HEK293 (cell line): Measurements from ENCODE around the gene KLRG1.
A peak's percentile ranks its signal among the peaks of the same experiment; 100 is the strongest.

Source experiments
- CTCF ChIA-PET: fragments of 350-600 bp; formaldehyde crosslinking; extraction: SDS; loops from one replicate; lab custom pipeline; 2021; ENCODE audit warnings: antibody characterized with exemption; lab: Yijun Ruan, JAX
- POLR2A ChIA-PET: fragments of 300-600 bp; formaldehyde crosslinking; extraction: SDS; loops from one replicate; lab custom pipeline; 2020; ENCODE audit warnings: antibody characterized with exemption, inconsistent platforms; lab: Yijun Ruan, JAX
- H3K27ac ChIP-seq: fragments of 200-500 bp; sonication (Bioruptor generic); 2 replicates; pipeline ENCODE4 v1.5.1; 2014; ENCODE audit warnings: low read depth, low read length, control low read depth, inconsistent platforms; ENCODE audit errors: extremely low read depth
- H3K36me3 ChIP-seq, 2 experiments: fragments of 200-500 bp in 1 of 2; sonication (Bioruptor generic) in 1 of 2; 1 replicate in 1 of 2; 2 replicates in 1 of 2; pipeline ENCODE4 v1.5.1; 2014 to 2017; ENCODE audit warnings: inconsistent platforms in 2 of 2, low read length in 2 of 2; ENCODE audit not compliant: control insufficient read depth in 2 of 2, insufficient read depth in 1 of 2
- H3K4me1 ChIP-seq: fragments of 200-500 bp; sonication (Bioruptor generic); 2 replicates; pipeline ENCODE4 v1.5.1; 2014; ENCODE audit warnings: mild to moderate bottlenecking, low read length, inconsistent platforms; ENCODE audit not compliant: control insufficient read depth, insufficient read depth
- H3K4me3 ChIP-seq: 2 replicates; pipeline ENCODE4 v1.5.1; 2011; ENCODE audit warnings: low read depth, mild to moderate bottlenecking, control low read depth, low read length, moderate library complexity
- H3K9me3 ChIP-seq: fragments of 200-500 bp; sonication (Bioruptor generic); 2 replicates; pipeline ENCODE4 v1.5.1; 2014; ENCODE audit warnings: low read depth, low read length, inconsistent platforms; ENCODE audit not compliant: control insufficient read depth, insufficient read depth
- PRDM4 ChIP-seq: fragments of 450-650 bp; formaldehyde crosslinking; IDR thresholded peaks from 2 replicates; pipeline ENCODE4 v1.5.1; 2017; ENCODE audit warnings: missing biosample characterization, missing genetic modification characterization
- SETDB1 ChIP-seq: IDR thresholded peaks from one replicate; pipeline ENCODE4 v1.6.1; 2017; ENCODE audit warnings: mild to moderate bottlenecking, low read length, moderate library complexity, mixed read lengths; ENCODE audit not compliant: insufficient read length
- ZBTB7A ChIP-seq: fragments of 450-650 bp; formaldehyde crosslinking; IDR thresholded peaks from 2 replicates; pipeline ENCODE4 v1.5.1; 2016; ENCODE audit warnings: low read depth, missing biosample characterization, missing genetic modification characterization
- ZFP37 ChIP-seq: fragments of 450-650 bp; formaldehyde crosslinking; IDR thresholded peaks from 2 replicates; pipeline ENCODE4 v1.5.1; 2016; ENCODE audit warnings: missing biosample characterization, missing genetic modification characterization
- ZNF132 ChIP-seq: fragments of 450-650 bp; formaldehyde crosslinking; IDR thresholded peaks from 2 replicates; pipeline ENCODE4 v1.5.1; 2017; ENCODE audit warnings: missing biosample characterization, missing genetic modification characterization, borderline replicate concordance
- ZNF214 ChIP-seq: fragments of 450-650 bp; formaldehyde crosslinking; IDR thresholded peaks from 2 replicates; pipeline ENCODE4 v1.5.1; 2017; ENCODE audit warnings: missing biosample characterization, mild to moderate bottlenecking, missing genetic modification characterization, borderline replicate concordance
- ZNF223 ChIP-seq: fragments of 450-650 bp; formaldehyde crosslinking; IDR thresholded peaks from 2 replicates; pipeline ENCODE4 v1.5.1; 2016; ENCODE audit warnings: missing biosample characterization, missing genetic modification characterization
- ZNF26 ChIP-seq: fragments of 450-650 bp; formaldehyde crosslinking; IDR thresholded peaks from 2 replicates; pipeline ENCODE4 v1.5.1; 2016; ENCODE audit warnings: missing biosample characterization, missing genetic modification characterization
- ZNF324 ChIP-seq: fragments of 450-650 bp; formaldehyde crosslinking; IDR thresholded peaks from 2 replicates; pipeline ENCODE4 v1.5.1; 2016; ENCODE audit warnings: missing biosample characterization, missing genetic modification characterization
- ZNF404 ChIP-seq: fragments of 450-650 bp; formaldehyde crosslinking; IDR thresholded peaks from 2 replicates; pipeline ENCODE4 v1.5.1; 2017; ENCODE audit warnings: missing biosample characterization, missing genetic modification characterization
- ZNF423 ChIP-seq: fragments of 450-650 bp; formaldehyde crosslinking; IDR thresholded peaks from 2 replicates; pipeline ENCODE4 v1.5.1; 2016; ENCODE audit warnings: missing biosample characterization, missing genetic modification characterization
- ZNF426 ChIP-seq: fragments of 450-650 bp; formaldehyde crosslinking; IDR thresholded peaks from 2 replicates; pipeline ENCODE4 v1.5.1; 2017; ENCODE audit warnings: missing biosample characterization, missing genetic modification characterization, mild to moderate bottlenecking, inconsistent platforms, moderate library complexity
- ZNF549 ChIP-seq: fragments of 450-650 bp; IDR thresholded peaks from 2 replicates; pipeline ENCODE4 v1.5.1; 2018; ENCODE audit warnings: missing biosample characterization, missing genetic modification characterization, mild to moderate bottlenecking, inconsistent platforms, moderate library complexity
- ZNF571 ChIP-seq: fragments of 450-650 bp; formaldehyde crosslinking; IDR thresholded peaks from 2 replicates; pipeline ENCODE4 v1.5.0; 2017; ENCODE audit warnings: missing biosample characterization, missing genetic modification characterization
- ZNF623 ChIP-seq: fragments of 450-650 bp; formaldehyde crosslinking; IDR thresholded peaks from 2 replicates; pipeline ENCODE4 v1.5.1; 2016; ENCODE audit warnings: missing biosample characterization, missing genetic modification characterization
- ZNF654 ChIP-seq: fragments of 450-650 bp; formaldehyde crosslinking; IDR thresholded peaks from 2 replicates; pipeline ENCODE4 v1.5.1; 2016; ENCODE audit warnings: low read depth, missing biosample characterization, missing genetic modification characterization
- ZNF701 ChIP-seq: fragments of 450-650 bp; formaldehyde crosslinking; IDR thresholded peaks from 2 replicates; pipeline ENCODE4 v1.5.1; 2016; ENCODE audit warnings: missing biosample characterization, missing genetic modification characterization
- ZNF747 ChIP-seq: fragments of 450-650 bp; formaldehyde crosslinking; IDR thresholded peaks from 2 replicates; pipeline ENCODE4 v1.5.1; 2016; ENCODE audit warnings: missing biosample characterization, missing genetic modification characterization
- ZNF837 ChIP-seq: fragments of 450-650 bp; formaldehyde crosslinking; IDR thresholded peaks from 2 replicates; pipeline ENCODE4 v1.5.1; 2016; ENCODE audit warnings: missing biosample characterization, missing genetic modification characterization
- ZSCAN23 ChIP-seq: fragments of 450-650 bp; formaldehyde crosslinking; IDR thresholded peaks from 2 replicates; pipeline ENCODE4 v1.5.1; 2016; ENCODE audit warnings: missing biosample characterization, missing genetic modification characterization
- TF ChIP-seq, protein P1 (sequence below): fragments of 450-650 bp; IDR thresholded peaks from 2 replicates; pipeline ENCODE4 v1.5.1; 2018; ENCODE audit warnings: missing biosample characterization, missing genetic modification characterization
- TF ChIP-seq, protein P2 (sequence below): sonication (generic); formaldehyde crosslinking; IDR thresholded peaks from 2 replicates; pipeline ENCODE4 v1.8.1; 2022; ENCODE audit warnings: mild to moderate bottlenecking, moderate library complexity, missing genetic modification reagents
- TF ChIP-seq, protein P3 (sequence below): fragments of 450-650 bp; formaldehyde crosslinking; IDR thresholded peaks from 2 replicates; pipeline ENCODE4 v1.5.1; 2016; ENCODE audit warnings: missing biosample characterization, missing genetic modification characterization
- TF ChIP-seq, protein P4 (sequence below): IDR thresholded peaks from 2 replicates; pipeline ENCODE4 v1.6.1; 2011; ENCODE audit warnings: mild to moderate bottlenecking, low read depth, low read length, borderline replicate concordance

The KLRG1 gene

DNA sequence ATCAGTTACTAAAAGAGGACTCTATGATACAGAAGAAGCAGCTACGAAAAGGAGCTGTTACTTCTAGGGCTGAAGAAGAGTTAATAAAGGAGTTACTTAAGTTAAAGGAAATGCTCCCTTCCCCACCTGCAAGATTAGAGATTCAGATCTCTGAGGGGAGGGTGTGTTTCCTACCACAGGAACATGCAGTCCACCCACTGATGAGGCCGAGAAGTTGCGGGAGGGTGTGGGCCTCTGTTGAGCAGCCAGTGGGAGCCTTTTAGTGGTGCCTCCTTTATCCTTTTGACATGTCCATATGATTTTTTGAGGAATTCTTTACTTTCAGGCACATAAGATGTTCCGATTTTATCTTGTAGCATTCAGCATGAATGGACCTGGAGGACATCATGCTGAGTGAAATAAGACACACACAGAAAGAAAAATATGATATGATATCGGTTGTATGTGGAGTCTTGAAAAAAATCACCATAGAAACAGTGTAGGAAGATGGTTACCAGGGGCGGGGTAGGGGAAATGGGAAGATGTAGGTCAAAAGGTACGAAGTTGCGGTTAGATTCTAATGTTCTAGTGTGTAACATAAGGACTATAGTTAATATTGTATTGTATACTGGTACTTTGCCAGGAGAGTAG is 35.5 kb upstream of the KLRG1 start:
- POLR2A ChIA-PET: no interaction called here
- H3K4me3 ChIP-seq: no peak overlapping the region
- TF ChIP-seq ZNF214 (no peak), ZBTB7A (no peak), ZNF571 (tag by site-specific recombination) (no peak), ZSCAN23 (tag by site-specific recombination) (no peak), ZFP37 (tag by site-specific recombination) (no peak), ZNF132 (no peak), ZNF223 (tag by site-specific recombination) (no peak), ZNF324 (tag by site-specific recombination) (no peak), ZNF404 (tag by site-specific recombination) (no peak), ZNF549 (tag by site-specific recombination) (no peak), PRDM4 (tag by site-specific recombination) (no peak), ZNF654 (tag by site-specific recombination) (no peak), ZNF837 (tag by site-specific recombination) (no peak)
- TF ChIP-seq, protein P1, sequence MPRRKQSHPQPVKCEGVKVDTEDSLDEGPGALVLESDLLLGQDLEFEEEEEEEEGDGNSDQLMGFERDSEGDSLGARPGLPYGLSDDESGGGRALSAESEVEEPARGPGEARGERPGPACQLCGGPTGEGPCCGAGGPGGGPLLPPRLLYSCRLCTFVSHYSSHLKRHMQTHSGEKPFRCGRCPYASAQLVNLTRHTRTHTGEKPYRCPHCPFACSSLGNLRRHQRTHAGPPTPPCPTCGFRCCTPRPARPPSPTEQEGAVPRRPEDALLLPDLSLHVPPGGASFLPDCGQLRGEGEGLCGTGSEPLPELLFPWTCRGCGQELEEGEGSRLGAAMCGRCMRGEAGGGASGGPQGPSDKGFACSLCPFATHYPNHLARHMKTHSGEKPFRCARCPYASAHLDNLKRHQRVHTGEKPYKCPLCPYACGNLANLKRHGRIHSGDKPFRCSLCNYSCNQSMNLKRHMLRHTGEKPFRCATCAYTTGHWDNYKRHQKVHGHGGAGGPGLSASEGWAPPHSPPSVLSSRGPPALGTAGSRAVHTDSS (tag by site-specific recombination): no peak
- TF ChIP-seq, protein P2, sequence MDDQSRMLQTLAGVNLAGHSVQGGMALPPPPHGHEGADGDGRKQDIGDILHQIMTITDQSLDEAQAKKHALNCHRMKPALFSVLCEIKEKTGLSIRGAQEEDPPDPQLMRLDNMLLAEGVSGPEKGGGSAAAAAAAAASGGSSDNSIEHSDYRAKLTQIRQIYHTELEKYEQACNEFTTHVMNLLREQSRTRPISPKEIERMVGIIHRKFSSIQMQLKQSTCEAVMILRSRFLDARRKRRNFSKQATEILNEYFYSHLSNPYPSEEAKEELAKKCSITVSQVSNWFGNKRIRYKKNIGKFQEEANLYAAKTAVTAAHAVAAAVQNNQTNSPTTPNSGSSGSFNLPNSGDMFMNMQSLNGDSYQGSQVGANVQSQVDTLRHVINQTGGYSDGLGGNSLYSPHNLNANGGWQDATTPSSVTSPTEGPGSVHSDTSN (CRISPR knock-in tag): no peak
- no peak overlapping the region for H3K27ac ChIP-seq
- no peaks in the 10 kb centered on the region for H3K9me3 ChIP-seq
- no peaks in the 10 kb centered on the region for H3K4me1 ChIP-seq
- CTCF ChIA-PET: no interaction called here
- H3K36me3 ChIP-seq: peaks cover 0 to 9% of the 10 kb centered on the region in 2 experiments; a peak in 1 of 3 replicates

- no peak for TF ChIP-seq ZNF747 (tag by site-specific recombination)
- no peak for TF ChIP-seq ZNF26
- no peak for TF ChIP-seq ZNF426
- peak; percentile 28 for TF ChIP-seq SETDB1
- no peak for TF ChIP-seq ZNF423 (tag by site-specific recombination)
- TF ChIP-seq, protein P3, sequence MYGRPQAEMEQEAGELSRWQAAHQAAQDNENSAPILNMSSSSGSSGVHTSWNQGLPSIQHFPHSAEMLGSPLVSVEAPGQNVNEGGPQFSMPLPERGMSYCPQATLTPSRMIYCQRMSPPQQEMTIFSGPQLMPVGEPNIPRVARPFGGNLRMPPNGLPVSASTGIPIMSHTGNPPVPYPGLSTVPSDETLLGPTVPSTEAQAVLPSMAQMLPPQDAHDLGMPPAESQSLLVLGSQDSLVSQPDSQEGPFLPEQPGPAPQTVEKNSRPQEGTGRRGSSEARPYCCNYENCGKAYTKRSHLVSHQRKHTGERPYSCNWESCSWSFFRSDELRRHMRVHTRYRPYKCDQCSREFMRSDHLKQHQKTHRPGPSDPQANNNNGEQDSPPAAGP (tag by site-specific recombination): no peak
- TF ChIP-seq, protein P4, sequence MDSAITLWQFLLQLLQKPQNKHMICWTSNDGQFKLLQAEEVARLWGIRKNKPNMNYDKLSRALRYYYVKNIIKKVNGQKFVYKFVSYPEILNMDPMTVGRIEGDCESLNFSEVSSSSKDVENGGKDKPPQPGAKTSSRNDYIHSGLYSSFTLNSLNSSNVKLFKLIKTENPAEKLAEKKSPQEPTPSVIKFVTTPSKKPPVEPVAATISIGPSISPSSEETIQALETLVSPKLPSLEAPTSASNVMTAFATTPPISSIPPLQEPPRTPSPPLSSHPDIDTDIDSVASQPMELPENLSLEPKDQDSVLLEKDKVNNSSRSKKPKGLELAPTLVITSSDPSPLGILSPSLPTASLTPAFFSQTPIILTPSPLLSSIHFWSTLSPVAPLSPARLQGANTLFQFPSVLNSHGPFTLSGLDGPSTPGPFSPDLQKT: no peak
- no peak for TF ChIP-seq ZNF623
- no peak for TF ChIP-seq ZNF701 (tag by site-specific recombination)
- ChIA-PET POLR2A (interaction anchor here (0.6 kb wide), 1 partner anchor 109 kb away, joined by 5 read pairs; no protein-coding TSS in a partner anchor), CTCF (no interaction called here)
- H3K27ac ChIP-seq: no peak overlapping the region
- no peaks in the 10 kb centered on the region for H3K9me3 ChIP-seq
- H3K4me1 ChIP-seq: no peaks in the 10 kb centered on the region
- peaks cover 0 to 9% of the 10 kb centered on the region in 2 experiments; a peak in 1 of 3 replicates for H3K36me3 ChIP-seq
- no peak overlapping the region for H3K4me3 ChIP-seq
Measured at GRCh38 chr12:8956073-8956472, 33.3 kb upstream of the KLRG1 start.
